GM12801 (cell line): ENCODE results near the gene PFKFB3.

Experiments used
- CTCF ChIP-seq: IDR thresholded peaks from one replicate; pipeline ENCODE4 v1.5.1; 2011; ENCODE audit warnings: control low read depth; ENCODE audit not compliant: insufficient read length; ENCODE audit errors: extremely low read depth

The PFKFB3 gene

DNA sequence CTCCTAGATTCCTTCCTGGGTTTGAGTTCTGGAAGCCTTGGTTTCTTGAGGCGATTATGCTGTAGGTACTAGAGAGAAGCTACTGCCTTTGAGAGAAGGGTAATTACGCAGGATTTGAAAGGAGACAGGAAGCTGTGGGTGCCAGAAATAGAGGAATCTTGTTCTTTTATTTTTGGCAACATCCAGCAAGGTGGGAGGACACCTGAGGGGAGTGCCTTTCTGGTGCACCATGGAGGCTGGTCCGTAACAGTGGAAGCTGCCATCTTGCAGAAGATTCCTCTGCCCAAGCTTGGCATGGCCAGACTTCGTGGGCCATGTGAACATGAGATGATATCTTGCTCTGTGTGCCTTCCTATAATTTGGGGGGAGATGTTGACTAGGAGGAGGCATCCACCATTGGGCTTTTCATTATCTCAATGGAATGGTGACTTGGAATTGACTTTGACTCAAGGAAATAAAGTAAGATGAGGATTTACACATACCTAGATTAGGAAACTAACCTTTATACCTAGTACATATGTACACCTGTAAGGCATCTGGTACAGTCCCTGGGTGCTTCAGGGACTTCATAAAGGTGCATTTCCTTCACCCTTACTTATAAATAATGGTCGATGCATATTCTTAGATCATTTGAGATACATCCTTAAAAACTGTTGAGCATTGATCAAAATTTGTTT is 98.2 kb downstream of the PFKFB3 start:
- TF ChIP-seq CTCF: no peak

DNA sequence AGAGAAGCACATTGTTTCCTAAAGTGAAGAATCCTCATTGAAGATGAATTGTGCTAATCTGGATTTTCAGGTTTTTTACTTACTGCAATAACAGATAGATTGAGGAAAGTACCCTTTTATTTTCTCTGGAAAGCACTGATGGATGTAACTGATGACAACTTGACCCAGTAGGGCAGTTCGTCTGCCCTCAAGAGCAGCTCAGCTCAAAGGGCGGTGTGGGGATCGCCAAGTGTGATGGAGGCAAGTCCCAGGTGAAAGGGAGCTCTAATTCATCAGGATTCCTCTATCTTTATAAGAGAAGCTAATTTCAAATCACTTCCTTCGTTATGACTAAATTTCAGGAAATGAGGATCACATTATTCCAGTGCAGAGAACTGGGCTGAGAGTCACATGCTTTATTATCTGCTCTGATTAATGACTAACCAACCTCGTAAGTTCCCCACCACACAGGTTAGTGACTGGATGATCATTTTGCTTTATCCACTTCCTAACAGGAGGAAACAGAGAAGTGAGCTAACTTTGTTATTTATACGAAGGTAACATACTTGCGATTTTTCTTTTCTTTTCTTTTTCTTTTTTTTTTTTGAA is 98.8 kb downstream of the PFKFB3 start:
- no peak for TF ChIP-seq CTCF
